PFSK-1 (cell line): Measurements from ENCODE around the gene TASL.

Experiments used
- FOXP2 ChIP-seq: optimal IDR thresholded peaks from 2 replicates; pipeline ENCODE3; 2011; ENCODE audit warnings: borderline replicate concordance, control low read depth, inconsistent platforms; ENCODE audit not compliant: insufficient read depth; ENCODE audit errors: extremely low read length, extremely low read depth
- POLR2AphosphoS5 ChIP-seq: IDR thresholded peaks from 2 replicates; pipeline ENCODE4 v1.6.1; 2012; ENCODE audit warnings: low read depth, mild to moderate bottlenecking, control low read depth, low read length, moderate library complexity
- REST ChIP-seq, 2 experiments: IDR thresholded peaks; 2 replicates each; pipeline versions ENCODE4 v1.6.1 to v1.8.0; 2011 to 2012; ENCODE audit warnings: low read depth in 2 of 2, low read length in 2 of 2, control low read depth in 1 of 2, inconsistent platforms in 1 of 2, mild to moderate bottlenecking in 1 of 2, moderate library complexity in 1 of 2; ENCODE audit not compliant: insufficient read depth in 1 of 2
- SIN3A ChIP-seq: IDR thresholded peaks from 2 replicates; pipeline ENCODE4 v1.6.1; 2012; ENCODE audit warnings: mild to moderate bottlenecking, low read length, moderate library complexity, borderline replicate concordance; ENCODE audit not compliant: insufficient read depth
- TAF1 ChIP-seq: IDR thresholded peaks from 2 replicates; pipeline ENCODE4 v1.6.1; 2012; ENCODE audit warnings: low read length, control low read depth, borderline replicate concordance; ENCODE audit not compliant: insufficient read depth

TASL gene

GRCh38 chrX:30568136-30568535 lies 9.4 kb downstream of the TASL start:
- no peak for TF ChIP-seq FOXP2

- TF ChIP-seq SIN3A, result no peak
- no peak for TF ChIP-seq FOXP2
- TF ChIP-seq POLR2AphosphoS5, result no peak
- TF ChIP-seq TAF1, result no peak
- TF ChIP-seq REST (IDR thresholded peaks at IDR 0.05; ENCODE audit: insufficient read depth in 1 of 2, low read depth in 2 of 2, low read length in 2 of 2), result no peak
Measured at GRCh38 chrX:30561191-30561590, 16.4 kb downstream of the TASL start.

- TF ChIP-seq FOXP2 (no peak), TAF1 (no peak), SIN3A (no peak), POLR2AphosphoS5 (no peak), REST (IDR thresholded peaks at IDR 0.05; ENCODE audit: insufficient read depth in 1 of 2, low read depth in 2 of 2, low read length in 2 of 2) (no peak)
Measured at GRCh38 chrX:30538271-30538670, 39.3 kb downstream of the TASL start.

- no peak for TF ChIP-seq SIN3A
- no peak for TF ChIP-seq REST (IDR thresholded peaks at IDR 0.05; ENCODE audit: insufficient read depth in 1 of 2, low read depth in 2 of 2, low read length in 2 of 2)
- TF ChIP-seq POLR2AphosphoS5, result no peak
- TF ChIP-seq FOXP2, result no peak
- no peak for TF ChIP-seq TAF1
Measured at GRCh38 chrX:30533835-30534234, 43.7 kb downstream of the TASL start.

- TF ChIP-seq SIN3A (no peak), POLR2AphosphoS5 (no peak), FOXP2 (no peak), REST (IDR thresholded peaks at IDR 0.05; ENCODE audit: insufficient read depth in 1 of 2, low read depth in 2 of 2, low read length in 2 of 2) (no peak), TAF1 (no peak)
Measured at GRCh38 chrX:30533266-30533665, 44.3 kb downstream of the TASL start.
